ENCODE results near the gene MSMP. TPM values are rescaled to one million over a fixed set of nuclear protein-coding genes. Genes with fewer than 3 reads are reported as not detected.
A peak's percentile ranks its signal among the peaks of the same experiment; 100 is the strongest.

MSMP gene, protein sequence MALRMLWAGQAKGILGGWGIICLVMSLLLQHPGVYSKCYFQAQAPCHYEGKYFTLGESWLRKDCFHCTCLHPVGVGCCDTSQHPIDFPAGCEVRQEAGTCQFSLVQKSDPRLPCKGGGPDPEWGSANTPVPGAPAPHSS
- total RNA-seq (2014; rRNA removed; shearing (Covaris generic); ENCODE audit: low replicate concordance): not detected in 2 replicates

DNA sequence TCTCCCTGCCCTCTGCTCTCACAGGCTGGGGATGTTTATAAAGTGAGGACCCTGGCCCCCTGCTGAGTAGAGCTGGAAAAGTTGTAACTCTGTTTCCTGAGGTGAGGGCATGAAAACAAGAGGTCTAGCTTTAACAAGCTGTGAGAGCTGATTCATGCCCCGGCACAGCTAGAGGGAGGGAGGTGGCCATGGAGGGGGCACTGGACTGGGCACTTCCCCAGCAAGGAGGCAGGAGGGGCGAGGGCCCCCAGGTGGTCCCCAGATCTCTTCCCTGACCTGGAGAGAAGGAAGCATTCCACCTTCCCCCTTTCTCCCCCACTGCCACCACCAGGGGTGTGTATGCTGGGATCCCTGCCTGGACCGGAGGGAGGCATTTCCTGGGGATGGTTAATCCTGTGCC lies at the start of gene MSMP:
Gene MSMP (minus strand): TSS at position 13 of the 400 bp plus-strand sequence. CDS start 147 bp downstream, outside the sequence.
- no peak for DNase-seq (ENCODE audit: low read depth)
- in situ Hi-C loops (cut with HindIII; ENCODE audit: low pct_unique_long_range_greater_than_20kb, low sequenced_read_pairs): no loop called here

DNA sequence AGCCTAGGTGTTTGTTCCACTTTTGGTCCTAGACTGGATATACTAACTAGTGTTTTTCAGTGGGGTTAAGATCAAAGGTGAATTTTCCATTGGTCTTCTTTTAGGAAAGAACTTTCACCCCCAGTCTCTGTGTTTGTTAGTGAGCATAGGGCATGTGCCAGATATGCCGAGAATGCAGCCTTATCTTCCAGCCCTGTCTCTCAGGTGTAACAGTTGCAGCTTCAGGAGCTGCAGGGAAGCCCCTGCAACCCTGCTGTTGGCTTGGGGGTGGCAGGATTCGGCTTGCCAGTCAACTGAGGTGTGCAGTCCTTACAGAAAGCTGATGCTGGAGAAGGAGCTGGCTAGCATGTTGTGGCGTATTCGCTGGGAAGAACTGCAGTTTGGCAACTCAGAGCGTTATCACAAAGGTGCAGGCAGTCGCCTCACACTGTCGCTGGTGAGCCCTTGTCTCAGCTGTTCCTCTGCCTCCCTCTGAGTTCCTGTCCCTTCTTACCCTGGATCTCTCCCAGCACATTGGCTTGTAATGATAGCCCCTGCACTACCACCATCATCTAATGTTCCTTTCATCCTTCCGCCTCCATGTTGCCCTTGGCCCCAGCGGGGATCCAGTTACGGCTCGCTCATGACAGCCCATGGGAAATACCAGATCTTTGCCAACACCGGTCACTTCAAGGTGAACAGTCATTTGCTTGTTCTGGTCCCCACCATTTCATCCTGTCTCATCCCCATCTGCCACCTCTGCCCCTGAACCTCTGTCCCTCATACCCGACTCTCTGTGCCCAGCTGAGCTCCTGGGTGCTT lies 47.5 kb upstream of the MSMP start:
- no peak for DNase-seq (ENCODE audit: low read depth)
- in situ Hi-C loops (cut with HindIII; ENCODE audit: low pct_unique_long_range_greater_than_20kb, low sequenced_read_pairs): no loop called here

DNA sequence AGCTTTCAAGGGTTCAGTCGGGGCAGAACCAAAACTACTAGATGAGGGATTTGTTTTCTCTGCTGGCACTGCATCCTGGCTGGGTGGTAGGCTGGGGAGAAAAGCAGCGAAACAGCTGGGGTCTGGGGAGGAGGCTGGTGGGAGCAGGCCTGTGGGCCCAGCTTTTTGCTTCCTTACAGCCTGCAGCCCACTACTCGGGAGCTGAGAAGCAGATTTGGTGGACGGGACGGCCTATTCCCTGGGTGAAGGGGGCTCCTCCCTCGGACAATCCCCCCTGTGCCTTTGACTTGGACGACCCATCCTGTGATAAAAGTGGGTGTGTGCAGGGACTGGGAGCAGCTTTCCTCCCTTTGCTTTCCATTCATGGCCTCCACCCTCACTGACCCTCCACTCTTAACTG lies 46.5 kb upstream of the MSMP start:
- DNase-seq (ENCODE audit: low read depth): no peak
- in situ Hi-C loops (cut with HindIII; ENCODE audit: low pct_unique_long_range_greater_than_20kb, low sequenced_read_pairs): no loop called here

DNA sequence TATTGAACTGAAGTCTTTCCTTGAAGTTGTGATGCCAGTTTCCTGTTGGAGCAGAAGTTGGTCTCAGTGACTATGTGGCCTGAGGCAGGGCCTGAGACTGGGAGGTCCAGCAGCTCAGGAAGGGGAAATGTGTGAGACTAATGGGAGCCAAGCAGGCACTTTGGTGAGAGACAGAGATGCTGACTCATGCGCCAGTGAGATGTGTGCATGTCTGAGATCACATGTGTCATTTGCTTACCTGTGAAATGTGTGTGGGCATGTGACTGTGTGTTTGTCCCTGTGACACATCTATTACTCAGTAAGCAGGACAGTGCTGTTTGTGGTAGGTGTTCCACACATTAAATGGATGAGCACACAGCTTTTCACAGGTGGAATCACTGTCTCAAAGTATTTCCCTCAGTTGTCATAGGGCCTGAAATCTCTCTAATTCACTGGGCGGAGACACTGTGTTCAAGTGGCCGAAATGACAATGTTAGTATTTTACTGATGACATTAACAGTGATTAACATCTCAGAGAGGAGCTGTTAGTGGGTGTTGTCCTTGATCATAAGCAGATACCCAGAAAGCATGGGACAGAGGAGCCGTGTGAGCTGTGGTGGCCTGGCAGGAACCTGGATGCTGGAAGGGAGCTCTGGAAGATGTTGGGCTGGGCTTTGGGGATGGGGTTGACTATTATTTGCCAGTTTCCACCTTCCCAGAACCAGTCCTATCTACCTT lies 44.7 kb upstream of the MSMP start:
- in situ Hi-C loops (cut with HindIII; ENCODE audit: low pct_unique_long_range_greater_than_20kb, low sequenced_read_pairs): no loop called here
- peak; percentile 76 for DNase-seq (ENCODE audit: low read depth)

DNA sequence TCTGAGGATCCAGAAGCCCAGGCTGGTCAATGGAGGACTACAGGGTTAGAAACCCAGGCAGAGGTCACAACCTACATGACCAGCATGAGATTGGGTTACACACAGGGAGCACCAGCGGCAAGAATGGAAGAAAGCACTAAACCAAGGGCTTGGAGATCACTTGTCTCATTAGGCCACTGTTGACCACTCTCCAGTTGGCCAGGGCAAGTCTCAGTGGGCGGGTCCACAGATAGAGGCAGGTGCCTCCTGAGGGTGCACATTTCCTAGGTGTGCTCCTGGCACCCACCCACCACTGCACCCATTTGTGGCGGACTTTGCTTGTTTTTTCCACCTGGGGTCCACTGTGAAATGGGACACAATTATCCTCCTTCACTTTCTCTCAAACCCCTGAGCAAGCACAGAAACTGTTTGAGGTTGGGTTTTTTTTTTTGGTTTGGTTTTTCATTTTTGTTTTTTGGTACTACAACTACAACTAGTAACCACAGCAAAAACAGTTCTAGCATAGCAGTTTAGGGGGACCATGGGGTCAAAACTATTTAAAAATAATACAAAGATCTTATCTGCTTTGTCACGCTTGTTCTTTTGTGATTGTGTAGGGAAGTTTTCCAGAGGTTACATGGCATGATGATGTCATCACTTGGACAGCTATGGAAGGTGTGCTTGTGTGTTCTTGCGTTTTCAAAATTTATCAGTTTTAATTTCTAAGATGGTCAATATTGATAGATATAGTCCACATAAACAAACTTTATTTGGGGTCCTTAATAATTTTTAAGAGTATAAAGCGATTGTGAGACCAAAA lies 43.4 kb upstream of the MSMP start:
- no peak for DNase-seq (ENCODE audit: low read depth)
- in situ Hi-C loops (cut with HindIII; ENCODE audit: low pct_unique_long_range_greater_than_20kb, low sequenced_read_pairs): no loop called here

DNA sequence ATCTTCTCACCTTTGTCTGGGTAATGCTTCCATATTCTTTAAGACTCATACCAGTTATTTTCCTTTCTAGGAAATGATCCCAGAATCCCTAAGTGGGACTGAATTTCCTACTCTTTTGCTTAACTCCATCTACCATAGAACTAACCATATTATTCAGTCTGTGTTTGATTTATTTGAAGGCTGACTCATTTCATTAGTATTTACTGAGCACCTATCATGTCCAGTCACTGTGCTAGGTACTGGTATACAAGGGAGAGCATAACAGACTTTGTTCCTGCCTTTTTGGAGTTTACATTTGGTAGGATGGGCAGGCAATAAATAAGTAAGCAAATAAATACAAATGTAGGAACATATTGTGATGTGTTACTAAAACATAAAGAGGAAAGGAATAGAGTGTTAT lies 41.6 kb upstream of the MSMP start:
- in situ Hi-C loops (cut with HindIII; ENCODE audit: low pct_unique_long_range_greater_than_20kb, low sequenced_read_pairs): no loop called here
- no peak for DNase-seq (ENCODE audit: low read depth)

DNA sequence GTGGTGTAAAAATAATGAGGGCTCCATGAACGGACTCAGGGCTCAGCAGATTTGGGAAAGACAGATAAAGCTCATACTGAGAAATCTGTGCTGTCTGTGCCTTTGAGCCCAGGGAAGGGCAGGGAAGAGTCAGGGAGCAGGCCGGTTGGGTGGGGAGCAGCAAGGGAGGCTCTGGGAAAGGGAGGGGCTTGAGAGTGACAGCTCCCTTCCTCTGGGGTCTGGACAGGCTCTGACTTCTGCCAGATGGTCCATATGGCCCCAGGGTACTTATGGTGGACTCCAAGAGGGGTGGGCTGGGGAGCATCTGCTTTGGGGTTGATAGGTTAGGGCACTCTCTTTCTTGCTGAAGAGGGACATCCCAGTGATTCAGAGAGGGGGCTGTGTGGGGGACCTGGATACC lies 39.4 kb upstream of the MSMP start:
- DNase-seq (ENCODE audit: low read depth): no peak
- in situ Hi-C loops (cut with HindIII; ENCODE audit: low pct_unique_long_range_greater_than_20kb, low sequenced_read_pairs): no loop called here

DNA sequence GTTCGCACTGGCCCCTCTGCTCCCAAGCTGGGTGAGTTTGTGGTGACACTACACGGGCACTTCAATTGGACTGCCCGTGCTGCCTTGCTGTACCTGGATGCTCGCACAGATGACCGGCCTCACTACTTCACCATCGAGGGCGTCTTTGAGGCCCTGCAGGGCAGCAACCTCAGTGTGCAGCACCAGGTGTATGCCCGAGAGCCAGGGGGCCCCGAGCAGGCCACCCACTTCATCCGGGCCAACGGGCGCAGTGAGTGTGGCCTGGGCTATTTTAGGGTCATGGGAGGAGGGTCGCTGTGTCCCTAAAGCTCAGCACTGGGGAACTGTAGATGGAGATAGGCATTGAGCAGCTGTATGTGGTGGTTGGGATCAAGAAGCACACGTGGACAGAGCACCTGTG lies 38.8 kb upstream of the MSMP start:
- no peak for DNase-seq (ENCODE audit: low read depth)
- in situ Hi-C loops (cut with HindIII; ENCODE audit: low pct_unique_long_range_greater_than_20kb, low sequenced_read_pairs): no loop called here

DNA sequence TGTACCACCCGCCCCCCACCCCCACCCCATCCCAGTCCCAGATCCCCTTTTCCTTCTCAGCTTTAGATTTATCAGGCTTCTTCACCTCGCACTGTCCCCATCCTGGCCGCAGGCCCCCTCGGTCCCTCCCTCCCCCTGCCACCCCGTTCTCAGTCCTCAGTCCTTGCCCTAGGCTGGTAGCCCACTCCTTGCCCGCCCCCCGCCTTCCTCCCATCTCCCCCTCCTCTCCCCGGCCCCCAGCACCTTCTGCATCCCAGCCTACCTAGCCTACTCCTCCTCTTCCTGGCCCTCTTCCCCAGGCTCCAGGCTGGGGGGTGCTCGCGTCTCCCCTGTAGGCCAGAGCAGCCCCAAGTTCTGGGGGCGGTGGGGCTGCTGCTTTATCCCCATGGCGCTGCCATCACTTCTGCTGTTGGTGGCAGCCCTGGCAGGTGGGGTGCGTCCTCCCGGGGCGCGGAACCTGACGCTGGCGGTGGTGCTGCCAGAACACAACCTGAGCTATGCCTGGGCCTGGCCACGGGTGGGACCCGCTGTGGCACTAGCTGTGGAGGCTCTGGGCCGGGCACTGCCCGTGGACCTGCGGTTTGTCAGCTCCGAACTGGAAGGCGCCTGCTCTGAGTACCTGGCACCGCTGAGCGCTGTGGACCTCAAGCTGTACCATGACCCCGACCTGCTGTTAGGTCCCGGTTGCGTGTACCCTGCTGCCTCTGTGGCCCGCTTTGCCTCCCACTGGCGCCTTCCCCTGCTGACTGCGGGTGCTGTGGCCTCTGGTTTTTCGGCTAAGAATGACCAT lies 38.1 kb upstream of the MSMP start:
- DNase-seq (ENCODE audit: low read depth): no peak
- in situ Hi-C loops (cut with HindIII; ENCODE audit: low pct_unique_long_range_greater_than_20kb, low sequenced_read_pairs): no loop called here

DNA sequence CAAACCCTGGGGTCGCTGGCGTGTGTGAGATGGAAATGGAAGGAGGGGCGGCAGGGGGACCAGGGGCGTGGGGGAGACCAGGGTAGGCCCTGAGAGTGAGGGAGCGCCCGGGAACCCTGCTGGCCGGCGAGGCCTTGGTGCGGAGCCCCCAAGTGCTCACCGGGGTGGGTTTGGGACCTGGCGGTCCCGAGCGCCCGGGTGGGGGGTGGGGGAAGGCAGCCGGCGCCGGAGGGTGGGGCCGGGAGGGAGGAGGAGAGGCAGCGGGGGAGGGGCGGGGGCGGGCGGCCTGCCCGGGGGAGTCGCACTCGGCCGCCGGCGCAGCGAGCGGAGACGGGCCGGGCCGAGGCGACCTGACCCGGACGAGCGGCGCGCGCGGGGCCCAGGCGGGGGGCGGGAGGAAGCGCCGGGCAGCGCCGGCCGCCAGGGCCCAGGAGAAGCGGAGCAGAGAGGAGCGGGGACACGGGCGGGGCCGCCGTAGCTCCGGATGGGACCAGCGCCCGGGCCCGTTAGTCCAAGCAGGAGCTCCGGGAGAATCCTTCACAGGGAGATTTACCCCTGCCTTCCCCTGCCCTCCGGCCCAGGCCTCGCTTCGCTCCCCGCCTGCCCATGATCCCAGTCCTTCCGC lies 37.3 kb upstream of the MSMP start, which contains the start of gene NPR2:
Gene NPR2 (plus strand): TSS at position 295 of the 625 bp plus-strand sequence. CDS start 818 bp downstream, outside the sequence.
- in situ Hi-C loops (cut with HindIII; ENCODE audit: low pct_unique_long_range_greater_than_20kb, low sequenced_read_pairs): no loop called here
- DNase-seq (ENCODE audit: low read depth): no peak

DNA sequence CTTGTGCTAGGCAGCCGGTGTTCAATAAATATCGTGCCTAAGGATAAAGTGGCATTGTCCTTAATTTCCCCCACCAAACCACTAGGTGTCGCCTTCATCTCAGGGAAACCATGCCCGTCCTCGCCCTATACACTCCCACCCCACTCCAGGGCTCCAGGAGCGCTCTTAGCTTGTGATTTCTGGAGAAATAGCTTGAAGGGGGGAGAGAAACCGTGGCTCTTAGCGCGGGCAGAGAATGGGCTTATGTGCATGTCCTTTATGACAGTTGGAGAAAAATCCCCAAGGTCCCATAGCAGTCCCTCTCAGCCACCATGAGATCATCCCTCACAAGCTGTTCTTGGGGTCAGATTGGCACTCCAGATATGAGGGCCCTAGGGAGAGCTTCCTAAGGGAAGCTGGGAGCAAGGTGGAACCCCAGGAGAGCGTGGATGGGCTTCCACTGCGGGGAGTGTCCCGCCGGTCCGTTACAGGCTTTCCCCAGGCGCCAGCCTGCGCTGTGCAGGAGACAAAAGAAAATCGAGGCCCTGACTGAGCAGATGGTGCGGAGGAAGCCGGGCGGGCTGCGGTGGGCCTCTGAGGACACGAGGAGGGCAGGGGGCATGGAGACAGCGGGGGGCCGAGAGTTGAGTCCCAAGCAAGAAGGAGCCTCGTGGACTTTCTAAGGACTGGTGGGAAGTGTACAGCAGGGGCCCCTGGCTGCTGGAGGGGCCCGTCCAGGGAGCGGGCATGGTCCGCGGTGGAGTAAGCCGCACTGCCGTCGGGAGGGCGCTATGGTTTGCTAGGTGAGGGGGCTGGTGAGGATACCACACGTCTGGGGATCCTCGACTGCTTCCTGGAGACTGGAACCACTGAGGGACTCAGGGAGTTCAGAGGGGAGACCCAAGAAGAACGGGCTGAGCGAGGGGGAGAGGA lies 36.6 kb upstream of the MSMP start:
- in situ Hi-C loops (cut with HindIII; ENCODE audit: low pct_unique_long_range_greater_than_20kb, low sequenced_read_pairs): no loop called here
- DNase-seq (ENCODE audit: low read depth): peak; percentile 42

DNA sequence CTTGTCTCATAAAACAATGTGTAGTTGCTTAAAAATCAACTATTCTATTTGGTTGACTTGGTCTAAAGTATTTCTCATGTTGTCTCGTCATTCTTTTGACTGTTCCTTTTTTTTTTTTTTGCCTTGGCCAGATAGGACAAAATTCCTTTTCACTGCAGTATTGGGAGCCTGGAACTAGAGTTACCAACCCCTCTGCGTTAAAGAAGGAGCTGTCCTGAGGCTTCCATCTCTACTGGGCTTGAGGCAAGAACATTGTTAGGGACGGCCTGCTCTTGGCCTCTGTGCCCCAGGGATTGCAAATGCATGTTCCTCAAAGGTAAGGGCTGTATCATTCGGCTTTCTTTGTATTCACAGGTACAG lies 35.9 kb upstream of the MSMP start:
- DNase-seq (ENCODE audit: low read depth): no peak
- in situ Hi-C loops (cut with HindIII; ENCODE audit: low pct_unique_long_range_greater_than_20kb, low sequenced_read_pairs): no loop called here

DNA sequence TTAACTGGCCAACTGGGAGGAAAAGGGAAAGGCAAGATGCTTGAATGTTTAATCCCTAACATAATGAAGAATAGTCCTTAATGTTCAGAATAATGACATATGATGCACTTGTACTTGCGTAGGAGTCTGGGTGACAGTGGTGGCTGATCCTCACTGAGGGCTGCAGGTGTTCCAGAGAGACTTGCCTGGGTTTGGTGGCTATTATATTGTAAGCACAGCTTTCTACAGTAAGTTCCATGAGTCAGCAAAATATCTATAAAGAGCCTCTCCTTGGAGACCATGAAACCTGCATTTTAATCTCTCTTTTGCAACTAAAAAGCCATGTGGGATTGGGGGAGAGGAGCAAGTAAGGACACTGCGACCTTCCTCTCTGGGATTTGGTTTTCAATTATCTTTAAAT lies 35.5 kb upstream of the MSMP start:
- in situ Hi-C loops (cut with HindIII; ENCODE audit: low pct_unique_long_range_greater_than_20kb, low sequenced_read_pairs): no loop called here
- DNase-seq (ENCODE audit: low read depth): no peak

DNA sequence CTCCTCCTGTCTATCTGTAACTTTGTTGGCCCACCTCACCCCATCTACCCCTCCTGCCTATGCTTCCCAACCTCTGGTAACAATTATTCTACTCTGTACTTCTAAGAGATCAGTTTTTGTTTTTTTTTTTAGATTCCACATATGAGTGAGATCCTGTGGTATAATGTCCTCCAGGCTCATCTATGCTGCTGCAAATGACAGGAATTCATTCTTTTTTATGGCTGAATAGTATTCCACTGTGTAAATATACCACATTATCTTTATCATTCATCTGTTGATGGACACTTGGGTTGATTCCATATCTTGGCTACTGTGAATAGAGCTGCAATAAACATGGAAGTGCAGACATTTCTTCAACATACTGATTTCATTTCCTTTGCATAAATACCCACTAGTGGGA lies 29.3 kb upstream of the MSMP start:
- no peak for DNase-seq (ENCODE audit: low read depth)
- in situ Hi-C loops (cut with HindIII; ENCODE audit: low pct_unique_long_range_greater_than_20kb, low sequenced_read_pairs): no loop called here

DNA sequence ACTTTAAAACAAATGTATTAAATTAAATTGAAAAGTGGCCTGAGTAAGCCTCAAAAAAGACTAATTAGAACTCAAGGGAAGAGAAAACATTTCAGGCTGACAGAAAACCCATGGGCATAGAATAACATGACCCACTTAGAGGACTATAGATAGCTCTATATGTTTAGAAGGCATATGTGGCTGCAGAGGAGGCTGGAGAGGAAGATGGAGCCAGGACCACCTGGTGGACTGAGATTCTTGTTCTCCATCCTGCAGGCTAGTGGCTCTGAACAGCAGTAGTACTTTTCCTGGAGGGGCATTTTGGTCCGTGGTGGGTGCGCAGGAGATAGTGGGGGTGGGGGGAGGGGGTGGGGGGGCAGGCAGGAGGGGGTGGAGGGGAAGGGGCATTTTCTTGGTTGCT lies 27.0 kb upstream of the MSMP start:
- DNase-seq (ENCODE audit: low read depth): no peak
- in situ Hi-C loops (cut with HindIII; ENCODE audit: low pct_unique_long_range_greater_than_20kb, low sequenced_read_pairs): no loop called here

DNA sequence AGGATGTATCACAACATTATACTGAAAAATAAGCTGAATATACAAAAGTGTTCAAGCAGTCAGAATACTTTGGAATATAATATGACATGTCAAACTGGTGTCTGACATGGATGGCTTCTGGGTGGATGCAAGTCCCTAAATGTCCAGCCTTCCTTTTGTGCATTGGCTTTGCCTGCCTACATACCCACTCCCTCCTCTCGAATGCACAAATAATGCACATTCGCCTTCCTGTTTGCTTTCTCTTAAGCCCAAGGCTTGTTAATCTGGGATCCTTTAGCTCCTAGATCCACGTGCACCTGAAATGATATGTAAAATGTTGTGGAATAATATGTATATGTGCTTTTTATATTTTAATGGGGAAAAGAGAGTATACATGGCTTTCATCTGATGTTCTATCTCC lies 24.4 kb upstream of the MSMP start:
- in situ Hi-C loops (cut with HindIII; ENCODE audit: low pct_unique_long_range_greater_than_20kb, low sequenced_read_pairs): no loop called here
- no peak for DNase-seq (ENCODE audit: low read depth)

DNA sequence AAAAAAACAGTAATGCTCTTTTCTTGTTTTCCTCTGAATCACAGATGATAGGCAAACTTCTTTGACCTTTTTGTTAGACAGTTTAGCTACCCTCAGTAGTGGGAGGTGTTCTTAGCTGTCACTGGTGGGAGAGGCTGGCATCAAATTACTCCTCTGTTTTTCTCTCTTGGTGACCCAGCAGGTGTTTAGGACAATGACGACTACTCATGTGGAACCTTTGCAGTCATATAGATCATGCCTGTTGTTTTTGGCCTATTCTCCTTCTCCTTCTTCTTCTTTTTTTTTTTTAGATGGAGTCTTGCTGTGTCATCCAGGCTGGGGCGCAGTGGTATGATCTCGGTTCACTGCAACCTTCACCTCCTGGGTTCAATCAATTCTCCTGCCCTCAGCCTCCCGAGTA lies 21.9 kb upstream of the MSMP start:
- in situ Hi-C loops (cut with HindIII; ENCODE audit: low pct_unique_long_range_greater_than_20kb, low sequenced_read_pairs): no loop called here
- peak; percentile 95 for DNase-seq (ENCODE audit: low read depth)
